H1 (cell line): ENCODE results near the gene TRIML2.
"Not testable (repeated sequence)": the region's sequence is repeated elsewhere in the genome, so short reads cannot be mapped to it uniquely, and the experiment has no call there.

Experiments
- BRCA1 ChIP-seq: IDR thresholded peaks from 2 replicates; pipeline ENCODE4 v1.6.1; 2012; ENCODE audit warnings: low read depth, low read length, improper control_type of control experiment
- CEBPB ChIP-seq: IDR thresholded peaks from 2 replicates; pipeline ENCODE4 v1.6.1; 2012; ENCODE audit warnings: low read depth, low read length
- EP300 ChIP-seq, 2 experiments: IDR thresholded peaks; 1 replicate in 1 of 2; 2 replicates in 1 of 2; pipeline ENCODE4 v1.6.1; 2011 to 2012; ENCODE audit warnings: low read depth in 2 of 2, low read length in 2 of 2, mild to moderate bottlenecking in 2 of 2, borderline replicate concordance in 1 of 2, inconsistent platforms in 1 of 2, moderate library complexity in 1 of 2
- KDM4A ChIP-seq: IDR thresholded peaks from one replicate; pipeline ENCODE4 v1.7.1; 2012; ENCODE audit warnings: low read depth, mild to moderate bottlenecking, moderate library complexity, low read length, inconsistent platforms; ENCODE audit not compliant: severe bottlenecking
- POLR2AphosphoS5 ChIP-seq: IDR thresholded peaks from 2 replicates; pipeline ENCODE4 v1.6.1; 2011; ENCODE audit warnings: low read depth, low read length
- TF ChIP-seq, protein P1 (sequence below), 3 experiments: IDR thresholded peaks; 1 replicate in 2 of 3; 2 replicates in 1 of 3; pipeline versions ENCODE4 v1.5.1 to v1.6.1; 2011; ENCODE audit warnings: low read length in 3 of 3, mild to moderate bottlenecking in 3 of 3, inconsistent platforms in 2 of 3, low read depth in 1 of 3, moderate library complexity in 1 of 3; ENCODE audit not compliant: insufficient read depth in 1 of 3; ENCODE audit errors: control extremely low read depth in 1 of 3

DNA sequence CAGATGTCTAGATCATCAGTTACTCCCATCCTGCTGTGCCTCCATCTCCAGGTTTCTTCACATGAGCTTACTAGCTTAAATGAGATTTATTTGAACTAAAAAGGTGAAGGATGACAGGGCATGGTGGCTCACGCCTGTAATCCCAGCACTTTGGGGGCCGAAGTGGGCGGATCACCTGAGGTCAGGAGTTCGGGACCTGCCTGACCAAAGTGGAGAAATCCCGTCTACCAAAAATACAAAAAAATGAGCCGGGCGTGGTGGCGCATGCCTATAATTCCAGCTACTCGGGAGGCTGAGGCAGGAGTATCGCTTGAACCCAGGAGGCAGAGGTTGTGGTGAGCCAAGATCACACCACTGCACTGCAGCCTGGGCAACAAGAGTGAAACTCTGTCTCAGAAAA is 63.9 kb downstream of the TRIML2 start:
- not testable (repeated sequence) for TF ChIP-seq KDM4A; EP300 (IDR thresholded peaks at IDR 0.05; ENCODE audit: borderline replicate concordance in 1 of 2, low read depth in 2 of 2, low read length in 2 of 2); POLR2AphosphoS5; BRCA1; CEBPB
- TF ChIP-seq, protein P1, sequence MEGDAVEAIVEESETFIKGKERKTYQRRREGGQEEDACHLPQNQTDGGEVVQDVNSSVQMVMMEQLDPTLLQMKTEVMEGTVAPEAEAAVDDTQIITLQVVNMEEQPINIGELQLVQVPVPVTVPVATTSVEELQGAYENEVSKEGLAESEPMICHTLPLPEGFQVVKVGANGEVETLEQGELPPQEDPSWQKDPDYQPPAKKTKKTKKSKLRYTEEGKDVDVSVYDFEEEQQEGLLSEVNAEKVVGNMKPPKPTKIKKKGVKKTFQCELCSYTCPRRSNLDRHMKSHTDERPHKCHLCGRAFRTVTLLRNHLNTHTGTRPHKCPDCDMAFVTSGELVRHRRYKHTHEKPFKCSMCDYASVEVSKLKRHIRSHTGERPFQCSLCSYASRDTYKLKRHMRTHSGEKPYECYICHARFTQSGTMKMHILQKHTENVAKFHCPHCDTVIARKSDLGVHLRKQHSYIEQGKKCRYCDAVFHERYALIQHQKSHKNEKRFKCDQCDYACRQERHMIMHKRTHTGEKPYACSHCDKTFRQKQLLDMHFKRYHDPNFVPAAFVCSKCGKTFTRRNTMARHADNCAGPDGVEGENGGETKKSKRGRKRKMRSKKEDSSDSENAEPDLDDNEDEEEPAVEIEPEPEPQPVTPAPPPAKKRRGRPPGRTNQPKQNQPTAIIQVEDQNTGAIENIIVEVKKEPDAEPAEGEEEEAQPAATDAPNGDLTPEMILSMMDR (IDR thresholded peaks at IDR 0.05; ENCODE audit: control extremely low read depth in 1 of 3, insufficient read depth in 1 of 3, low read depth in 1 of 3, low read length in 3 of 3), result not testable (repeated sequence)
